GF-D8 (cell line): Measurements from ENCODE around the gene PRAMEF6.
"Not testable (repeated sequence)": the region's sequence is repeated elsewhere in the genome, so short reads cannot be mapped to it uniquely, and the experiment has no call there.

Experiments
- DNase-seq: peaks from one replicate; lab custom pipeline; 2025; lab: John Stamatoyannopoulos, UW

The PRAMEF6 gene

DNA sequence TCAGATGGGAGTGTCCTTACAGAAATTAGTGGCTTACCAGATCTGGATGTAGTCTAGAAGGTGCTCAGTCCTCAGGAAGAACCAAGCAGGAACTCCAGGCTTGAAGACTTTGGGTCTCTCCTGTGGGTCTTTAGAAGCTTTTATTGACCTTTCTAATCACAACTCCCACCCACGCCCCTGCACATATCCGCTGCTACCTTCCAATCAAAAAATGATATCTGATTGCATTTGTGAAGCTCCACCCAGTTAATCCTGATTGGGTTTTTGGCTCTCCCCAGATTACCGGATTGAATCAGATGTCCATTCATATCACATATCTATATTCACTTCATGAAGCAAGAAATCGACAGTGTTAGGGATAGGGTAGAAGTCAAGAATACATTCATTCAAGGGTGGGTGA lies at the start of gene PRAMEF6:
Gene PRAMEF6, minus strand, starts transcription at position 101 of the 400 bp plus-strand sequence. CDS start 5,062 bp downstream, outside the sequence.
- not testable (repeated sequence) for DNase-seq

DNA sequence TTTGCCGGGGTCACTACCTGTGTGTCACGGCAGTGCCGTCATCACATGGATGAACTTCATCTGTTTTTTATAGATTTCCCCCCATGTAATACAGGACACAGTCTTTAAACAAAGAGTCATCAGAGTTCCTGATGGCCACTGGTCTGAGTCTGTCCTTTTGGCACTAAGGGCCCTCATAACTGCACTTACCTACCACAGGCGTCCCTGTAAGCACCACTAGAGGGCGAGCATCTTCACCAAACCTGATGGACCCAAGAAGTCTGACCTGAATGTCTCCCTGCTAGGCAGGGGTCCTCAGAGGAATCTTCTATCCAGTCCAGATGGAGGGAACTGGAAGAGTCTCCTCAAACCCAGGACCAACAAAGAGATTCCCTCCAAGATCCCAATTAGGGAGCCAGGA lies 23.0 kb downstream of the PRAMEF6 start:
- DNase-seq, result not testable (repeated sequence)

DNA sequence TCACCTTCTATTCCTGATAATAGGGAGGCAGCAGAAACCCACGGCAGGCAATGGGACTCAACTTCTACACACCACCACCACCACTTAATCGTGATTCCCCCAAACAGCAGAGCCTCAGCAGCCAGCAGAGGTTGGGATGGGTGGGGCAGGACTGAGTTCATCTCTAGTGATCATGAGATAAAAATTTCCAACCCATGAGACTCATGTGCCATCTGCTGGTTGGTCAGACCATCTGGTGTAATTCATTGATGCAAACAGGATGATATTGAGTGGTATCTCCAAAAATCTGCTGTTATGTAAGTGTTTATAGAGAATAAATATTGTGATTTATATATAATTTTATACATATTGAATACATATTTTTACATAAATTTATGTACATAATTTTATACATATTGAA lies 25.6 kb downstream of the PRAMEF6 start:
- DNase-seq, result not testable (repeated sequence)

GRCh38 chr1:12916310-12916709 lies 31.1 kb downstream of the PRAMEF6 start, which contains the start of gene PRAMEF7:
TSS of gene PRAMEF7 (plus strand) at chr1:12916610. CDS start at chr1:12917693, 1,083 bp downstream.
- DNase-seq, result not testable (repeated sequence)

GRCh38 chr1:12903793-12904572 lies 43.4 kb downstream of the PRAMEF6 start:
- DNase-seq, result not testable (repeated sequence)

DNA sequence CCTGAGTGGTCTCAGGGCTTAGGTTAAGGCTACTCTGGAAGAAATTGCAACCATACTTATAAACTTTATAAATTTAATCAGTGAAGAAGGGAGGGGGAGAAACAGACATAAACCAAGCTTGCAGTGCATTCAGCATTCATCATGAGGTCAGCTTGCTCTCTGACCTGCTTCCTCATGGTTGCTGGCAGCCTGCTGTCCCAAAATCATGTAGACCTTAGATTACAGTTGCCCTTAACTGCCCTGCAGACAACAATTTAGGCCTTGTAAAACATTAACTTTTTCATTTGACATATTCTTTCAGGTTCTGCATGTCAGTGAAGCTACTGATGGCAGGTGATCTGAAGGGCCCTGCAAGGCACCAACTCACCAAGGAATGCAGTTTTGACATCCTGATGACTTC lies 48.2 kb downstream of the PRAMEF6 start:
- not testable (repeated sequence) for DNase-seq

- DNase-seq, result not testable (repeated sequence)
Measured at GRCh38 chr1:12898170-12898569, 49.2 kb downstream of the PRAMEF6 start, which contains the start of gene PRAMEF10. TSS of gene PRAMEF10 (minus strand) at chr1:12898270. CDS start at chr1:12895847, 2,423 bp downstream.
